HepG2 (cell line): ENCODE data around the gene SLC22A4. TPM values are rescaled to one million over a fixed set of nuclear protein-coding genes. Genes with fewer than 3 reads are reported as not detected.

Source experiments
- ATAD3A ChIP-seq: sonication (generic); formaldehyde crosslinking; IDR thresholded peaks from 2 replicates; pipeline ENCODE4 v1.4.0; 2020; ENCODE audit warnings: missing genetic modification reagents
- CEBPG ChIP-seq: IDR thresholded peaks from 2 replicates; pipeline ENCODE4 v1.6.1; 2016
- DBP ChIP-seq: sonication (generic); formaldehyde crosslinking; IDR thresholded peaks from 2 replicates; pipeline ENCODE4 v1.4.0; 2020; ENCODE audit warnings: missing genetic modification reagents; ENCODE audit errors: not compliant biosample characterization
- DMTF1 ChIP-seq: sonication (generic); formaldehyde crosslinking; IDR thresholded peaks from 2 replicates; pipeline ENCODE4 v1.4.0; 2020; ENCODE audit warnings: mild to moderate bottlenecking, missing genetic modification reagents
- GATAD1 ChIP-seq: IDR thresholded peaks from 2 replicates; pipeline ENCODE4 v1.6.1; 2016; ENCODE audit warnings: missing genetic modification reagents, missing compliant biosample characterization
- HNF1B ChIP-seq: sonication (generic); formaldehyde crosslinking; IDR thresholded peaks from 2 replicates; pipeline ENCODE4 v1.5.1; 2020; ENCODE audit warnings: mild to moderate bottlenecking, moderate library complexity, missing genetic modification reagents
- HNF4A ChIP-seq: sonication (generic); formaldehyde crosslinking; IDR thresholded peaks from 2 replicates; pipeline ENCODE4 v1.4.0; 2020; ENCODE audit warnings: missing genetic modification reagents
- KDM4B ChIP-seq: sonication (generic); formaldehyde crosslinking; IDR thresholded peaks from 2 replicates; pipeline ENCODE4 v1.4.0; 2020; ENCODE audit warnings: missing genetic modification reagents
- MED1 ChIP-seq: sonication (generic); formaldehyde crosslinking; IDR thresholded peaks from 2 replicates; pipeline ENCODE4 v1.4.0; 2020; ENCODE audit warnings: missing genetic modification reagents
- NCOA5 ChIP-seq: sonication (generic); formaldehyde crosslinking; IDR thresholded peaks from 2 replicates; pipeline ENCODE4 v1.4.0; 2020; ENCODE audit warnings: missing genetic modification reagents
- NKX3-1 ChIP-seq: sonication (generic); formaldehyde crosslinking; IDR thresholded peaks from 2 replicates; pipeline ENCODE4 v1.5.0; 2020; ENCODE audit warnings: missing genetic modification reagents
- NR1H2 ChIP-seq: sonication (generic); formaldehyde crosslinking; IDR thresholded peaks from 2 replicates; pipeline ENCODE4 v1.8.1; 2022; ENCODE audit warnings: low read depth, missing genetic modification reagents, borderline replicate concordance
- PTBP1 ChIP-seq: fragments of 200-400 bp; formaldehyde crosslinking; IDR thresholded peaks from 2 replicates; pipeline ENCODE4 v1.6.1; 2018; ENCODE audit warnings: low read length, low read depth; ENCODE audit not compliant: poor library complexity, severe bottlenecking
- RARG ChIP-seq: sonication (generic); formaldehyde crosslinking; IDR thresholded peaks from 2 replicates; pipeline ENCODE4 v1.4.0; 2020; ENCODE audit warnings: low read depth, mild to moderate bottlenecking, missing genetic modification reagents
- RFX1 ChIP-seq: fragments of 450-650 bp; IDR thresholded peaks from 2 replicates; pipeline ENCODE4 v1.6.1; 2017
- TRAFD1 ChIP-seq: sonication (generic); formaldehyde crosslinking; IDR thresholded peaks from 2 replicates; pipeline ENCODE4 v1.5.1; 2020; ENCODE audit warnings: missing genetic modification reagents, mild to moderate bottlenecking, borderline replicate concordance
- ZKSCAN1 ChIP-seq: fragments of 150-350 bp; IDR thresholded peaks from 2 replicates; pipeline ENCODE4 v1.6.1; 2014; ENCODE audit warnings: low read length
- ZNF124 ChIP-seq: sonication (generic); formaldehyde crosslinking; IDR thresholded peaks from 2 replicates; pipeline ENCODE4 v1.4.0; 2020; ENCODE audit warnings: missing genetic modification reagents
- ZNF230 ChIP-seq: sonication (generic); formaldehyde crosslinking; IDR thresholded peaks from 2 replicates; pipeline ENCODE4 v1.4.0; 2020; ENCODE audit warnings: mild to moderate bottlenecking, missing genetic modification reagents
- ZNF33B ChIP-seq: sonication (generic); formaldehyde crosslinking; IDR thresholded peaks from 2 replicates; pipeline ENCODE4 v1.5.1; 2020; ENCODE audit warnings: mild to moderate bottlenecking, missing genetic modification reagents
- ZNF557 ChIP-seq: sonication (generic); formaldehyde crosslinking; IDR thresholded peaks from 2 replicates; pipeline ENCODE4 v1.4.0; 2020; ENCODE audit warnings: missing genetic modification reagents
- ZNF576 ChIP-seq: sonication (generic); formaldehyde crosslinking; IDR thresholded peaks from 2 replicates; pipeline ENCODE4 v1.4.0; 2020; ENCODE audit warnings: mild to moderate bottlenecking, missing genetic modification reagents
- ZNF704 ChIP-seq: sonication (generic); formaldehyde crosslinking; IDR thresholded peaks from 2 replicates; pipeline ENCODE4 v1.8.1; 2023; ENCODE audit warnings: mild to moderate bottlenecking, inconsistent platforms, moderate library complexity, missing genetic modification reagents, borderline replicate concordance
- ZNF713 ChIP-seq: sonication (generic); formaldehyde crosslinking; IDR thresholded peaks from 2 replicates; pipeline ENCODE4 v1.4.0; 2020; ENCODE audit warnings: mild to moderate bottlenecking, missing genetic modification reagents
- ZNF782 ChIP-seq: sonication (generic); formaldehyde crosslinking; IDR thresholded peaks from 2 replicates; pipeline ENCODE4 v1.4.0; 2020; ENCODE audit warnings: missing genetic modification reagents, mild to moderate bottlenecking, borderline replicate concordance
- polyA plus RNA-seq, 8 experiments: library from polyadenylated mRNA; depleted of rRNA in 3 of 8; stranded (reverse) in 7 of 8; unstranded in 1 of 8; fragments of >200 nt; fragmentation: Illumina TruSeq in 4 of 8; extraction: Trizol in 4 of 8; gene quantifications; 2 replicates each; pipeline versions ENCODE4 v1.2.1 to v1.2.3, GENCODE V29; 2011 to 2016; ENCODE audit warnings: low read depth in 4 of 8, missing spikeins in 1 of 8, mixed read lengths in 1 of 8; ENCODE audit not compliant: insufficient read depth in 1 of 8
- total RNA-seq, 5 experiments: library from RNA; depleted of rRNA; stranded (reverse); fragments of >200 nt; fragmentation: Illumina TruSeq; extraction: Trizol; gene quantifications; 2 replicates each; pipeline ENCODE4 v1.2.3, GENCODE V29; 2016; ENCODE audit warnings: low read depth in 1 of 5

Gene SLC22A4
- total and polyA plus RNA-seq, 2 of the 13 experiments (the other 11 are each of a cell fraction or from before 2014, with no cell fraction given), result 0.33 to 0.62 TPM

- peak; percentile 66; the same call in 1 of the 2 replicates for TF ChIP-seq HNF1B (CRISPR knock-in tag)
- no peak for TF ChIP-seq DMTF1 (CRISPR knock-in tag)
- TF ChIP-seq KDM4B (CRISPR knock-in tag), result no peak
- no peak for TF ChIP-seq RFX1
- TF ChIP-seq ZNF124, result no peak
- no peak for TF ChIP-seq NKX3-1 (CRISPR knock-in tag)
- TF ChIP-seq DBP (CRISPR knock-in tag), result no peak
- no peak for TF ChIP-seq ZNF557 (CRISPR knock-in tag)
- TF ChIP-seq ZNF576, result no peak
- TF ChIP-seq RARG (CRISPR knock-in tag), result no peak
- TF ChIP-seq ZNF782, result no peak
- no peak for TF ChIP-seq ZNF230 (CRISPR knock-in tag)
- TF ChIP-seq NR1H2 (CRISPR knock-in tag), result no peak
- TF ChIP-seq ATAD3A (CRISPR knock-in tag), result no peak
- peak; percentile 36; the same call in 1 of the 2 replicates for TF ChIP-seq MED1
- TF ChIP-seq HNF4A (CRISPR knock-in tag), result peak; percentile 92
- no peak for TF ChIP-seq ZKSCAN1
- no peak for TF ChIP-seq GATAD1 (CRISPR knock-in tag)
- no peak for TF ChIP-seq ZNF713
- no peak for TF ChIP-seq CEBPG (CRISPR knock-in tag)
- no peak for TF ChIP-seq TRAFD1 (CRISPR knock-in tag)
- TF ChIP-seq PTBP1, result no peak
- no peak for TF ChIP-seq NCOA5 (CRISPR knock-in tag)
- TF ChIP-seq ZNF33B (CRISPR knock-in tag), result no peak
- no peak for TF ChIP-seq ZNF704 (CRISPR knock-in tag)
Observed at GRCh38 chr5:132321109-132321721, 27.0 kb downstream of the SLC22A4 start (continued).
